GM12873 (cell line): ENCODE data around the gene RAB31.

ENCODE experiments used
- TF ChIP-seq, protein P1 (sequence below): IDR thresholded peaks from 2 replicates; pipeline ENCODE4 v1.5.1; 2012; ENCODE audit warnings: low read depth, mild to moderate bottlenecking, moderate library complexity, low read length, control low read depth; ENCODE audit not compliant: insufficient read depth; ENCODE audit errors: missing control alignments

The RAB31 gene

GRCh38 chr18:9841752-9842151, 133.7 kb downstream of the RAB31 start:
- TF ChIP-seq, protein P1, sequence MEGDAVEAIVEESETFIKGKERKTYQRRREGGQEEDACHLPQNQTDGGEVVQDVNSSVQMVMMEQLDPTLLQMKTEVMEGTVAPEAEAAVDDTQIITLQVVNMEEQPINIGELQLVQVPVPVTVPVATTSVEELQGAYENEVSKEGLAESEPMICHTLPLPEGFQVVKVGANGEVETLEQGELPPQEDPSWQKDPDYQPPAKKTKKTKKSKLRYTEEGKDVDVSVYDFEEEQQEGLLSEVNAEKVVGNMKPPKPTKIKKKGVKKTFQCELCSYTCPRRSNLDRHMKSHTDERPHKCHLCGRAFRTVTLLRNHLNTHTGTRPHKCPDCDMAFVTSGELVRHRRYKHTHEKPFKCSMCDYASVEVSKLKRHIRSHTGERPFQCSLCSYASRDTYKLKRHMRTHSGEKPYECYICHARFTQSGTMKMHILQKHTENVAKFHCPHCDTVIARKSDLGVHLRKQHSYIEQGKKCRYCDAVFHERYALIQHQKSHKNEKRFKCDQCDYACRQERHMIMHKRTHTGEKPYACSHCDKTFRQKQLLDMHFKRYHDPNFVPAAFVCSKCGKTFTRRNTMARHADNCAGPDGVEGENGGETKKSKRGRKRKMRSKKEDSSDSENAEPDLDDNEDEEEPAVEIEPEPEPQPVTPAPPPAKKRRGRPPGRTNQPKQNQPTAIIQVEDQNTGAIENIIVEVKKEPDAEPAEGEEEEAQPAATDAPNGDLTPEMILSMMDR, result no peak

DNA sequence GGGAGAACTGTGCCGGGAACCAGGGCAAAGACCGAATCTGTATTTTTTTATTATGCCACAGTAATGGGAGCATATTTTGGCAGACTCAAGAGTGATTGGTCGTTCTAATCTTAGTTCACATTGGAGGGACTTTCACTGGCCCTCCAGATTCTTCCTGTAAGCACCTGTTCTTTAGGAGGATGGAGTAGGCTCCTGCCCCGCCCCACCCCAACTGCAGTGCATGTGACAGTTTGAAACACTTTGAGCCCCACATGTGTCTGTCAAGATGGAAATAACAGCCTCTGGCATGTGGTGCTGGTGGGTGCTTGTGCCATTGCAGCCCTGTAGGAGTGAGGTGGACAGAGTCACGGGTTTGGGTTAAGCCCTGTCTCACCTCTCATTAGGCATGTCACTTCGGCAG, 134.3 kb downstream of the RAB31 start:
- TF ChIP-seq, protein P1, result no peak

DNA sequence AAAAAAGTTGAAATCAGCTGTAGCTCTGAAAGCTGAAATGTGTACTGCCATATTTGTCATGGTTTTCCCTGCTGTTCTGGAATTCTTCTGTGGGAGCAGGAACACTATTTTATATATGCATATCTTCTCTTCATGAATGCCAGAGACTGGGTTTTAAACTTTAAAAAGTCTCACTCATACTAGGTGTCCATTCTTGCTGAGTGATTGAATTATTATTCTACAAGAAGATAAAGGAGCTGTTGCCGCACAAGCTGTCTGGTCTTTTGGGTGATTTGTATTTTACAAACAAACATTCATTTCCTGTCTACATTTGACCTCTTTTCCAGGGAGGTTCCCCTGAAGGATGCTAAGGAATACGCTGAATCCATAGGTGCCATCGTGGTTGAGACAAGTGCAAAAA, 137.2 kb downstream of the RAB31 start:
- TF ChIP-seq, protein P1, result no peak

GRCh38 chr18:9846162-9846925, 138.2 kb downstream of the RAB31 start:
- TF ChIP-seq, protein P1, result no peak

GRCh38 chr18:9848170-9848879, 140.2 kb downstream of the RAB31 start:
- TF ChIP-seq, protein P1, result no peak

GRCh38 chr18:9849407-9850283, 141.5 kb downstream of the RAB31 start:
- TF ChIP-seq, protein P1, result no peak

GRCh38 chr18:9850309-9850708, 142.2 kb downstream of the RAB31 start:
- TF ChIP-seq, protein P1, result no peak
